GM12878 (cell line): ENCODE data around the gene ATP6V1F.

Experiments used
- ATF7 ChIP-seq: fragments of 450-650 bp; IDR thresholded peaks from 2 replicates; pipeline ENCODE4 v1.6.1; 2016; ENCODE audit warnings: low read depth, mild to moderate bottlenecking
- CTCF ChIP-seq, 3 experiments: IDR thresholded peaks in 2 of 3; conservative IDR thresholded peaks in 1 of 3; 2 replicates each; pipeline ENCODE4 v1.5.1; 2011; ENCODE audit warnings: low read depth in 3 of 3, low read length in 3 of 3, mild to moderate bottlenecking in 3 of 3, control low read depth in 2 of 3, moderate library complexity in 2 of 3, inconsistent platforms in 1 of 3, mixed read lengths in 1 of 3; ENCODE audit not compliant: control insufficient read depth in 2 of 3, insufficient read depth in 1 of 3; ENCODE audit errors: extremely low read depth in 1 of 3
- POLR2A ChIP-seq: IDR thresholded peaks from 2 replicates; pipeline ENCODE4 v1.6.1; 2011; ENCODE audit warnings: low read depth, mild to moderate bottlenecking, low read length
- RELA ChIP-seq: fragments of 450-650 bp; IDR thresholded peaks from 2 replicates; pipeline ENCODE4 v1.8.0; 2014; ENCODE audit warnings: borderline replicate concordance; ENCODE audit not compliant: partially characterized antibody
- SMAD5 ChIP-seq: IDR thresholded peaks from 2 replicates; pipeline ENCODE4 v1.6.1; 2016; ENCODE audit warnings: antibody characterized with exemption, low read depth

DNA sequence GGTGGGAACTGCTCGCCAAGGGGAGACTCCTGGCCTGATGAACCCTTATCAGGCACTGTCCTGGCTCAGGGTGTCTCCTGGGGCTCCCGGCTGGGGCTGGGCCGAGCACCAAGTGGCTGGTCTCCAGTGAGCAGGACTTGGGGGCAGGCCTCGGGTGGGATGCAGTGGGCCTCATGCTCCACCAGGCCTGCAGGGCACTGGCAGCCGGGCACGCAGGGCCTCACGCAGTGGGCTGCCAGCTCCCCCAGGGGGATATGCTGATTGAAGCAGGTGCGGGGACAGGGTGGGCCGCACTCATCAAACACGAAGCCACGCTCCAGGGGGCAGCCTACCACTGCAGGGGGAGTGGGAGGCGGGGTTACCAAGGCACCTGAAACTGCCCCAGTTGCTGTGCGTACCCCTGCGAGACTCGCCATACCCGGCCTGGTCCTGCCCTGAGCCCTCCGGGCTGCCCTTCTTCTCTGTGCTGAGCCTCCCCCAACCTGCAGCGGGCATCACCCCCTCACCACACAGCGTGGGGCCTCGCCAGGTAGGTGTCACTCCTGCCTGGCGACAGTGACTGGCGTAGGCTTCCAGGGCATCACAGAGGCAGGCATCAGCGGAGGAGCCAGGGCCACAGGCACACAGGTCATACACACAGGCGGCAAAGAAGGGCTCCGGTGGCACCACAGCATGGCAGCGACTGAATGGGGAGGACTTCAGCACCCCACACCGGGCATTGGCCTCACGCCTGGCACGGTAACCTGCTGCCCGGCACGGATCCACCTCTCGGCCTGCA is 14.5 kb downstream of the ATP6V1F start:
- TF ChIP-seq CTCF (IDR thresholded peaks at IDR 0.05 in 2 of 3, conservative IDR thresholded peaks at IDR 0.05 in 1 of 3; ENCODE audit: control insufficient read depth in 2 of 3, extremely low read depth in 1 of 3, insufficient read depth in 1 of 3, low read depth in 3 of 3, low read length in 3 of 3) (no peak), POLR2A (no peak), SMAD5 (no peak), ATF7 (no peak), RELA (no peak)
